Mesothelial cell of epicardium (in vitro differentiated cells): ENCODE measurements around the gene TAS2R41. TPM values are rescaled to one million over a fixed set of nuclear protein-coding genes. Genes with fewer than 3 reads are reported as not detected.

Experiments
- DNase-seq, 2 experiments: peaks; one replicate each; pipeline ENCODE4 v3.0.0; 2021; ENCODE audit warnings: low spot score in 2 of 2; ENCODE audit not compliant: unreplicated experiment in 2 of 2
- H3K27ac Mint-ChIP-seq: 2 replicates; pipeline ENCODE4 v1.8.0; 2021; ENCODE audit warnings: mixed read lengths
- H3K27me3 Mint-ChIP-seq: 2 replicates; pipeline ENCODE4 v1.8.0; 2021; ENCODE audit warnings: low read depth, mixed read lengths
- H3K36me3 Mint-ChIP-seq: 2 replicates; pipeline ENCODE4 v1.8.0; 2021; ENCODE audit warnings: mixed read lengths
- H3K4me1 Mint-ChIP-seq: 2 replicates; pipeline ENCODE4 v1.8.0; 2021; ENCODE audit warnings: mixed read lengths
- H3K4me3 Mint-ChIP-seq: 2 replicates; pipeline ENCODE4 v1.8.0; 2021; ENCODE audit warnings: mild to moderate bottlenecking, moderate library complexity, mixed read lengths
- H3K9me3 Mint-ChIP-seq: 2 replicates; pipeline ENCODE4 v1.8.0; 2021; ENCODE audit warnings: mixed read lengths
- total RNA-seq: library from RNA; stranded (reverse); gene quantifications from 3 replicates; pipeline ENCODE4 v1.2.1, GENCODE V29; 2021
- TF ChIP-seq, protein P1 (sequence below): fragments of 200-600 bp; sonication (generic); IDR thresholded peaks from one replicate; pipeline ENCODE4 v1.5.0; 2021; ENCODE audit warnings: antibody characterized with exemption; ENCODE audit not compliant: unreplicated experiment

The TAS2R41 gene
- total RNA-seq, 1 donor from 2014 or later = not detected

DNA sequence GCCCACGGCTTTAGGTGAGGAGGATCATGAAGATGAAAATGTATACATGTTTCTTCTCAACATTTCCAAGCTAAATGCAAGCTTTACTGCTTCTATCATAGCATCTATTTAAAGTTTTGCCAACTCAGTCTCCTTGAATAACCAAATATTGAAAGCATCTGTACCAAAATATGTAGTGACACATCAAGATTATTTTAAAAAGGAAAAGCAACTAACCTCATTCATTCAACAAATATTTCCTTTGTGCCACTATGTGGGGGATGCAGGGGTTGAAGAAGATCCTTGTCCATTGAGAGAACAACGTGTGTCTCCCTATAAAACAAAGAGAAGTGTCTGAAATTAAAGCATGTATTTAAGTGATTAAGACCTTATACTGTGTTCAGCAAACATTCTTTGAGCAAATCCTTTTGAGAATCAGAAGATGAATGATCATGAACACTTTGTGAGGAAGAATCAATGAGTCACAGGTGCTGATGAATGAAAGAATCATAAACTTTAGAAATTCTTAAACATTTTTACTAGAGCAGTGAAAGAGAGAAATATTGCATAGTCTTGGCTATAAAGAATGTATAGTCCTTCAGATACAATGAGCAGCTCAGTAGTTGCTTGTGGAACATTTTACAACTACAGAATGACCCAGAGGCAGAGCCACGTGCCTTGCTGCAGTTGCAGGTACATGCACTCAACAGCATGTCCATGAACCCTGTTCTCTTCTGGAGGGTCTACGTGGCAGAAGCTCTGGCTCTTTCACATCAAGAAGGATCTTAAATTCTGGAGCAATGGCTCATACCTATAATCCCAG, 20.5 kb upstream of the TAS2R41 start:
- Mint-ChIP-seq H3K4me3 (no peak overlapping the region), H3K27me3 (no peaks in the 10 kb centered on the region), H3K9me3 (no peaks in the 10 kb centered on the region), H3K36me3 (no peaks in the 10 kb centered on the region), H3K27ac (no peak overlapping the region), H3K4me1 (no peaks in the 10 kb centered on the region)
- TF ChIP-seq, protein P1, sequence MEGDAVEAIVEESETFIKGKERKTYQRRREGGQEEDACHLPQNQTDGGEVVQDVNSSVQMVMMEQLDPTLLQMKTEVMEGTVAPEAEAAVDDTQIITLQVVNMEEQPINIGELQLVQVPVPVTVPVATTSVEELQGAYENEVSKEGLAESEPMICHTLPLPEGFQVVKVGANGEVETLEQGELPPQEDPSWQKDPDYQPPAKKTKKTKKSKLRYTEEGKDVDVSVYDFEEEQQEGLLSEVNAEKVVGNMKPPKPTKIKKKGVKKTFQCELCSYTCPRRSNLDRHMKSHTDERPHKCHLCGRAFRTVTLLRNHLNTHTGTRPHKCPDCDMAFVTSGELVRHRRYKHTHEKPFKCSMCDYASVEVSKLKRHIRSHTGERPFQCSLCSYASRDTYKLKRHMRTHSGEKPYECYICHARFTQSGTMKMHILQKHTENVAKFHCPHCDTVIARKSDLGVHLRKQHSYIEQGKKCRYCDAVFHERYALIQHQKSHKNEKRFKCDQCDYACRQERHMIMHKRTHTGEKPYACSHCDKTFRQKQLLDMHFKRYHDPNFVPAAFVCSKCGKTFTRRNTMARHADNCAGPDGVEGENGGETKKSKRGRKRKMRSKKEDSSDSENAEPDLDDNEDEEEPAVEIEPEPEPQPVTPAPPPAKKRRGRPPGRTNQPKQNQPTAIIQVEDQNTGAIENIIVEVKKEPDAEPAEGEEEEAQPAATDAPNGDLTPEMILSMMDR = no peak
- no peak for DNase-seq

DNA sequence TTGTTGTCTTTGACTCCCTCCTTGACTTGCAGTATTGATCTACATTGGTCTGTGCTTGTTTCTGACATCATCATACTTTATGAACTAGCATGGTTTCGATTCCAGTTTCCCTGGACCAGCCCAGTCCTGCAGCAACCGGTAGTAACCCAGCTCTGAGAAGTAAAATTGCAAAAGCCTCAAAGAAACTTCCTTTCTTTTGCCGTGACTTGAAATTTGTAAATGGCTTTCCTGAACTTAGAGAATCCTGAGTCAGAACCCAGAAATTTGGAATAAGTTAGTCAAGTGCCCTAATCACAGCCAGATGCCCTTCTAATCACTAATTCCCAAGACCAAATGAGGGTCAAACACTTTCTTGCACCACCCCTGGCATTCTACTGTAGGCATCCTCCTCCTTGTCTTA, 19.4 kb upstream of the TAS2R41 start:
- Mint-ChIP-seq H3K9me3 (peaks cover 5% of the 10 kb centered on the region), H3K27me3 (no peaks in the 10 kb centered on the region), H3K27ac (no peak overlapping the region), H3K36me3 (no peaks in the 10 kb centered on the region), H3K4me1 (no peaks in the 10 kb centered on the region), H3K4me3 (no peak overlapping the region)
- DNase-seq = no peak
- TF ChIP-seq, protein P1 = no peak

- TF ChIP-seq, protein P1 = no peak
- Mint-ChIP-seq H3K27me3 (no peaks in the 10 kb centered on the region), H3K27ac (no peak overlapping the region), H3K4me3 (no peak overlapping the region), H3K36me3 (no peaks in the 10 kb centered on the region), H3K9me3 (peaks cover 5% of the 10 kb centered on the region), H3K4me1 (no peaks in the 10 kb centered on the region)
- no peak for DNase-seq
Measured at GRCh38 chr7:143458681-143459080, 19.0 kb upstream of the TAS2R41 start.

DNA sequence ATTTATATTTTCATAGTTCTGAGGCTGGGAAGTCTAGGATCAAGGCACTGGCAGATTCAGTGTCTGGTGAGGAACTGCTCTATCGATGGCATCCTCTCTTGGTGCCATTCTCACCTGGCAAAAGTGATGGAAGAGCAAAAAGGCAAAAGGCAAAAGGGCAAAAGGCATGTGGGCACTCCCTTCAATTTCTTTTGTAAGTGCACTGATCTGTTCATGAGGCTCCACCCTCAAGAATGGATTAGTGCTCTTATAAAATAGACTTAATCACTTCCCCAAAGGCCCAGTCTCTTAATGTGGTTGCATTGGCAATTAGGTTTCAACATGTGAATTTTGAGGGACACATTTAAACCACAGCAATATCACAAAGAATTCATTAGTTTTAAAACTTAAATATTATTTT, 18.3 kb upstream of the TAS2R41 start:
- no peak overlapping the region for H3K27ac Mint-ChIP-seq
- H3K4me3 Mint-ChIP-seq = no peak overlapping the region
- H3K9me3 Mint-ChIP-seq = peaks cover 5% of the 10 kb centered on the region
- no peaks in the 10 kb centered on the region for H3K4me1 Mint-ChIP-seq
- H3K36me3 Mint-ChIP-seq = no peaks in the 10 kb centered on the region
- TF ChIP-seq, protein P1 = no peak
- no peak for DNase-seq
- no peaks in the 10 kb centered on the region for H3K27me3 Mint-ChIP-seq

GRCh38 chr7:143460271-143460979, 17.2 kb upstream of the TAS2R41 start:
- no peak overlapping the region for H3K4me3 Mint-ChIP-seq
- no peak for DNase-seq
- H3K27me3 Mint-ChIP-seq = no peaks in the 10 kb centered on the region
- H3K4me1 Mint-ChIP-seq = no peaks in the 10 kb centered on the region
- TF ChIP-seq, protein P1 = no peak
- no peak overlapping the region for H3K27ac Mint-ChIP-seq
- no peaks in the 10 kb centered on the region for H3K36me3 Mint-ChIP-seq
- peaks cover 5% of the 10 kb centered on the region for H3K9me3 Mint-ChIP-seq
